ENCODE data around the gene NIPSNAP2.
"Not testable (repeated sequence)": the region's sequence is repeated elsewhere in the genome, so short reads cannot be mapped to it uniquely, and the experiment has no call there.

GRCh38 chr7:56031556-56031955 is 67.2 kb downstream of the NIPSNAP2 start:
- not testable (repeated sequence) for TF ChIP-seq POLR2A (IDR thresholded peaks at IDR 0.05); CTCF (IDR thresholded peaks at IDR 0.05 in 4 of 5, conservative IDR thresholded peaks at IDR 0.05 in 1 of 5)
